Muscle layer of colon (tissue), 2 donors: ENCODE results near the gene PRR18.

Experiments
- H3K27ac ChIP-seq: one replicate; pipeline ENCODE4 v1.7.0; 2013; ENCODE audit warnings: low read depth, mild to moderate bottlenecking, low read length, moderate library complexity
- H3K27me3 ChIP-seq, 2 donors: one replicate each; pipeline ENCODE4 v1.7.0; 2013; ENCODE audit warnings: low read length in 2 of 2, mild to moderate bottlenecking in 2 of 2; ENCODE audit not compliant: insufficient read depth in 2 of 2, control insufficient read depth in 1 of 2
- H3K36me3 ChIP-seq: one replicate; pipeline ENCODE4 v1.7.0; 2013; ENCODE audit warnings: mild to moderate bottlenecking, low read length; ENCODE audit not compliant: insufficient read depth
- H3K4me1 ChIP-seq: one replicate; pipeline ENCODE4 v1.7.0; 2013; ENCODE audit warnings: mild to moderate bottlenecking, low read length; ENCODE audit not compliant: insufficient read depth
- H3K4me3 ChIP-seq, 2 donors: one replicate each; pipeline ENCODE4 v1.7.0; 2013; ENCODE audit warnings: low read length in 2 of 2, low read depth in 1 of 2, mild to moderate bottlenecking in 1 of 2, moderate library complexity in 1 of 2
- H3K9ac ChIP-seq: one replicate; pipeline ENCODE4 v1.7.0; 2013; ENCODE audit warnings: low read length
- H3K9me3 ChIP-seq: one replicate; pipeline ENCODE4 v1.7.0; 2013; ENCODE audit warnings: mild to moderate bottlenecking, low read length
- donor health status: abdominal sarcoma.
- donor health status: Adenocarcinoma of cecum.

The PRR18 gene

DNA sequence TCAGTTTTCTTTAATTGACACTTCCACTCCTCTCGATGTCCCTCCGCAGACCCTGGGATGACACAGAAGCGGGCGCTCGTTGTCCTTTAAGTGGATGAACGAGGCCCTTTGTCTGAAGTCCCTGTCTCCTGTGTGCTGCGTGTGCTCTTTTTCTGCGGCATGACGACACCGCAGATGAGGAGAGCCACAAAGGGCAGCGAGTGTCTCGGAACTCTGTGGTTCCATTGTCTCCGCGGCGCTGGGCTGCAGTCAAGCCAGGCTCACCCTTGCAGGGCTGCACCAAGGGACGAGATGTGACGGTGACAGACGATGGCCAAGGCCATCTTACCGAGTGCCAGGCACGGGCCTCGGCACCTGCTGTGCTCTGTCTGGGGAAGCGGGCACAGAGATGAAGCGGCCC is 10.6 kb downstream of the PRR18 start:
- no peak overlapping the region for H3K4me3 ChIP-seq
- H3K9me3 ChIP-seq: no peaks in the 10 kb centered on the region
- H3K27me3 ChIP-seq: peaks cover 4 to 5% of the 10 kb centered on the region in 2 donors
- no peak overlapping the region for H3K9ac ChIP-seq
- H3K27ac ChIP-seq: no peak overlapping the region
- no peaks in the 10 kb centered on the region for H3K36me3 ChIP-seq
- no peaks in the 10 kb centered on the region for H3K4me1 ChIP-seq

DNA sequence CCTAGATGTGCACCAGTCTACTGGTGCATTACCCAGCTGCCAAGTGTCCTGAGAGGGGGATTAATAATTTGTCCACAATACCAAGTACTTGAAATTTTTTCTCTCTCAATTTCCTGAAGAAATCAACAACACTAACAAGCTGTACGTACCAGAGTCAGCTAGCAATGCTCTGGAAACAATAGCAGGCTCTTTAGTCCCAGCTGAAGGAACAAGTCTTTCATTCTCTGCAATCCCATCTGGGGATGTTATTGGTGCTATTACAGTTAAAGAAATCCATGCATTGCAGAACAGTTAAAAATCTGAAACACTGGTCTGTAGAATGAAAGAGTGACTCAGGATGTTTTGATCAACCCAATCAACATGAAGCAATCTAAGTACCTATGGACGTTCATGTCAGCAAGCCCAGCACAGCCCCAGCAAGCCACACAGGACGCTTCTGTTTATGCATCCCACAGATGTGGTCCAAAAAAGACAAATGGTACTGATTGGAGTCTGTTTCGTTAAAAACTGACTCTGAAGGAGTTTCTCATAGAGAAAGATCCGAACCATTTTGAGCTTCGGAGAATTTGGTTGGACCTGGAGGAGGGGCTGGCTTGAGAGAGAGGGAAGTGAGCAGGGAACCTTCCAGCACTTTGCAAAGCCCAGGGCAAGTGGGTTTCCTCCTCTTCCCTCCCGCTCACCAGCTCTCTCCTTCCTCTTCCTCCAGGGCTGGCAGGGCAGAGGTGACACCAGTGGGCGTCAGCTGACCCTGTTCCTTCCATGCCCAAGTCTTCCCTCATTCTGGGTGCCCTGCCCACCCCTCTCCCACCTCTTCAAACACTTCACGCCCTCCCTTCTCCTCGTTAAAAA is 11.9 kb downstream of the PRR18 start:
- H3K36me3 ChIP-seq: no peaks in the 10 kb centered on the region
- no peak overlapping the region for H3K9ac ChIP-seq
- no peak overlapping the region for H3K27ac ChIP-seq
- H3K27me3 ChIP-seq: peaks cover 0 to 4% of the 10 kb centered on the region in 2 donors
- H3K4me3 ChIP-seq: no peak overlapping the region
- no peaks in the 10 kb centered on the region for H3K4me1 ChIP-seq
- no peaks in the 10 kb centered on the region for H3K9me3 ChIP-seq

DNA sequence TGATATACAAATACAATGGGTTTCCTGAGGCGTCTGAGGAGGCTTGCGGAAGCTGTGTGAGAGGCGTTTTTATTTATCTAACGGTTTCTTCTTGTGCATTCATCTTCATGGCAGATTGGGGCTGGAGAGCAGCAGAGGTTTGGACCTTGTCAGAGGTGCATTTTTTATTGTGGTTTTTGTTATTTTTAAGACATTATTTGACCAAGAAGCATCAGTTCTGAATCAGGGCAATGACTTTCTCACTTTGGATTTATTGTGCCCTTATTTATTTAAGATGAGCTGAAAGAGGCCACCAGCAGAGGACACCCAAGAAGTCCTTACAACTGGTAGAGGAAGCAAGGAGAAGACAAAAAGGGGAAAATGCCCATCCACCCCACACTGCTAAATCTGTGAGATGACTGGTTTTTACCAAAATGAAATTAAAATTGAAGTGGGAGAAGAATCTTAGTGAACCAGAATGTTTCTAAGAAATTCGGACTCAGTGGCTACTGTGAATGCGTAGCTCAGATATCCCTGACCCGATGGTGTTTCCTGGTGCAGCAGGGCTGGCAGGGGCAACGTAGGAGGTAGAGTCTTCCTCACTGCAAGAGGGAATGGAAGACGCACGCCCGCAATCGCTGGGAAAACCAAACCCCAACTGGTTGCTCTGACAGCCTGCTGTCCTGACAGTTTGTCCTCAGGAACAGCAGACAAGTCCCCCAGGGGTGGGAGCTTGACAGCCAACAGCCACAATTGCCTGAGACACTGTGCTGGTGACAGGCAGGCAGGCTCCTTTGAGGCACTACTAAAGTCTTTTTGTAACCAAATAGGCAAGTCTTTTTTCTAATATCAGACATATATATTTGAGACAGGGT is 14.2 kb downstream of the PRR18 start:
- Histone ChIP-seq H3K36me3 (no peaks in the 10 kb centered on the region), H3K27ac (no peak overlapping the region), H3K9me3 (no peaks in the 10 kb centered on the region), H3K9ac (no peak overlapping the region), H3K27me3 (peaks cover 0 to 4% of the 10 kb centered on the region in 2 donors), H3K4me1 (no peaks in the 10 kb centered on the region), H3K4me3 (no peak overlapping the region)

DNA sequence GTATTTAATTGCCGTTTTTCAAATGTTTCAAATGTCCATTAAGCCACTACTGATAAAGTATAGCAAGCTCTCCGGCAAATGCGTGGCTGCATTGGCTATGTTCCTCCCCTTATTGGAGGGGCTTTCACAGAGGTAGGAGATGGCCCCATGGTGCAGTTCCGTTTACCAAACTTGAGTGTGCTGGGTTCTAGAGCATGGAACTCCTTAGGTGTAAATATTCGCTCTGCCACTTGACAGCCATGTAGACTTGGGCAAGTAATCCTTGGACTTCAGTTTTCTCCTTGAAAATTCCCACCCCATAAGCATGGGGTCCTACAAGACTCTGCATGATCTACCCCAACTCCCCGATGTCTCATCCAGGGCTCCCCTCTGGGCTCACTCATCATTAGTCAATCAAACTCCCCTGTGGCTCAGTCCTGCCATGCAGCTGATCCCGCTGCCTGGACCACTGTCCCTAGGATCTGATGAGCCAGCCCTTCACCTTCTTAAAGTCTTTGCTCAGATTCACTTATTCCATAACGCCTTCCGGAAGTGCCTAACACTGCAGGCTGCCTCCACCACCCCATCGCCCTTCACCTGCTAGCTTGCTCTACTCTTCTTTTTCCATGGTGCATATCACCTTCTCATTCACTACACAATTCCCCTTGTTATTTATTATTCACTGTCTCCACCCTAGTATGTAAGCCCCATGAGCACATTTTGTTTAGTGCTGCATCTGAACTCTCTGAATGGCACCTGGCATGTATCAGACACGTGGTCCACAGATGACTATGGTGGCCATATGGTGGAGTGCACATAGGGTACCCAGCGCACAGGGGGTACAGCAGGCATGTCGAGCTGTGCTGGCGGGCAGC is 18.8 kb downstream of the PRR18 start:
- H3K9ac ChIP-seq: no peak overlapping the region
- H3K27me3 ChIP-seq: peaks cover 0 to 4% of the 10 kb centered on the region in 2 donors
- no peaks in the 10 kb centered on the region for H3K36me3 ChIP-seq
- no peak overlapping the region for H3K4me3 ChIP-seq
- H3K27ac ChIP-seq: no peak overlapping the region
- no peaks in the 10 kb centered on the region for H3K4me1 ChIP-seq
- H3K9me3 ChIP-seq: no peaks in the 10 kb centered on the region

DNA sequence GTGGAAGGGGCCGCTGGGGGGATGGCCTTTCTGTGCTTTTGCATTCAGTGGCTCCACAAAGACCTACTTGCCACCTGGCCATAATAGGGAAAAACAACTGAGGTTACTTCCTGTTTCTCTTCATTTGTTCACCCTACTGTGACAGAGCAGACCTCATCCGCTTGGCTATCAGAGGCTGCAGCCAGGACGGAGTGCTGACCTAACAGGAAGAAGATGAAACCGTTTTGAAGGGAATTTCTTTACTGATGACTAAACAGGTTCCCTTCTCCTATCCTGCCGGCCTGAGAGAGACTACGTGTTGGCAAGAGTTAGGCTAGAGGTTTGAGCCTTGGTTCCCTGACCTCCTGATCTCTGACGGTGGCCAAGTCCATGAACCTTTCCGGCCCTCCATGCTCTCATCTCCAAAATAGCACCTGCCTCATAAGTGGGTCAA is 21.3 kb downstream of the PRR18 start:
- Histone ChIP-seq H3K4me1 (no peaks in the 10 kb centered on the region), H3K27ac (no peak overlapping the region), H3K27me3 (no peaks in the 10 kb centered on the region), H3K9me3 (no peaks in the 10 kb centered on the region), H3K9ac (no peak overlapping the region), H3K36me3 (no peaks in the 10 kb centered on the region), H3K4me3 (no peak overlapping the region)

DNA sequence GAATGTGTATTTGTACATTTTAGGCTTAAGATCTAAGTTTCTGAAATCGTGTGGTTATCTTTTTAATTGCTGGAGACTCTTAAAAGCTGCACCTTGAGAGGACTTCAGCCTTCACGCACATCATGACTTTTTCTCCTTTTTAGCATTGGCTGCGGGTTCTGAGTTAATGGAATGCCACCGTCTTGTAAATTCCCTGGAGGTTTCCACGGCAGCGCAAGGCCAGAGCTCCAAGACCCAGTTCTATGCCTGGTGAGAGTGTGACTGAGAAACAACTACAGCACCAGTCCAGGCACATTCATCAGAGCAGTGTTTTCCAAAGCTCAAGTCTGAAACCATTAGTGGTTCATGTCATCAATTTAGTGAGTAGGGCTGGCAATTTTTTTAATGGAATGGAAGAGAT is 23.0 kb downstream of the PRR18 start:
- H3K36me3 ChIP-seq: no peaks in the 10 kb centered on the region
- H3K27ac ChIP-seq: no peak overlapping the region
- H3K4me3 ChIP-seq: no peak overlapping the region
- H3K27me3 ChIP-seq: no peaks in the 10 kb centered on the region
- H3K9ac ChIP-seq: no peak overlapping the region
- no peaks in the 10 kb centered on the region for H3K9me3 ChIP-seq
- H3K4me1 ChIP-seq: no peaks in the 10 kb centered on the region

DNA sequence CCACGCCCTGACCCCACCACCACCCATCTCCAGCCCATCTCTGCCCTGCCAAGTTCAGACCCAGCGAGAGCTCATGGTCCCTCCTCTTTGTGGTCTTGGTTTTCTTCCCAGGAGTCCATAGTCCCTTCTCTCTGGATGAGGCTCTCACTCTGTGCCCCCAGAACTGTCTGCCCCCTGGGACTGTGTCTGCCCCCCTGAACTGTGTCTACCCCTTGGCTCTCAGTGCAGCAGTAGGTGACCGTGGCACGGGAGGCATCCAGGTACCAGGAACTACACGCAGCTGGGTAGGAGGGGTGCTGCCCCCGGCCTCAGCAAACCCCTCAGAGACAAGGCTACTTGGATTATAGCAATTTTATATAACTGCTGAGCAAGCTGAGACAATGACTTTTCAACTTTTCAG is 23.6 kb downstream of the PRR18 start:
- H3K4me1 ChIP-seq: no peaks in the 10 kb centered on the region
- no peaks in the 10 kb centered on the region for H3K36me3 ChIP-seq
- H3K9ac ChIP-seq: no peak overlapping the region
- no peaks in the 10 kb centered on the region for H3K27me3 ChIP-seq
- no peaks in the 10 kb centered on the region for H3K9me3 ChIP-seq
- H3K4me3 ChIP-seq: no peak overlapping the region
- no peak overlapping the region for H3K27ac ChIP-seq

DNA sequence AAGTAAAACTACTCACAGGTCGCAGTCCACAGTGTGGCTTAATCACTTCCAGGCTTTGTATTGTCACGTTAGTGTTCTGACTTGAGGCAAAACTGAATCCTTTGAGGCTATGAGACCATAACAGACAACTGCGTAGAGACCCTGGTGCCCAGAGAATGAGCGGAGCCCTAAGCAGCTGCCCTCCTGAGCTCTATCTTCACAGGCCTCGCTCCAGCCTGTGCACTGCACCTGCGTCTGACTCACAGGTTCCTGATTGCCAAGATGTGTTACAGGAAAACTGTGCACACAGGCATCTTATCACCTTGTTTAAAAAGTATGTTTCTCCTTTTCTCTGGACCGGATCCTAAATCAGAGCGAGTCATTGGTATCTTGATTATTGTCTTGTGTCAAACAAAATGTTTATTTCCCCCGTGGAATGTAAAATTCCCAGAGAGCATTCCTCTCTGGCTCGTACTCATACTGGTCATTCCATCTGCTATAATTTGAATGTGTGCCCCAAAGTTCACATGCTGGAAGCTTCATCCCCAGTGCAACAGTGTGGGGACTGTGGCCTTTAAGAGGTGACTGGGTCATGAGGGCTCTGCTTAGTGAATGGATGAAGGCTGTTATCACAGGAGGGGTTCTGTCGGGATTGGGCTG is 25.7 kb downstream of the PRR18 start:
- no peak overlapping the region for H3K4me3 ChIP-seq
- no peak overlapping the region for H3K27ac ChIP-seq
- no peak overlapping the region for H3K9ac ChIP-seq
- H3K9me3 ChIP-seq: no peaks in the 10 kb centered on the region
- H3K27me3 ChIP-seq: no peaks in the 10 kb centered on the region
- H3K36me3 ChIP-seq: no peaks in the 10 kb centered on the region
- peaks cover 2% of the 10 kb centered on the region for H3K4me1 ChIP-seq

DNA sequence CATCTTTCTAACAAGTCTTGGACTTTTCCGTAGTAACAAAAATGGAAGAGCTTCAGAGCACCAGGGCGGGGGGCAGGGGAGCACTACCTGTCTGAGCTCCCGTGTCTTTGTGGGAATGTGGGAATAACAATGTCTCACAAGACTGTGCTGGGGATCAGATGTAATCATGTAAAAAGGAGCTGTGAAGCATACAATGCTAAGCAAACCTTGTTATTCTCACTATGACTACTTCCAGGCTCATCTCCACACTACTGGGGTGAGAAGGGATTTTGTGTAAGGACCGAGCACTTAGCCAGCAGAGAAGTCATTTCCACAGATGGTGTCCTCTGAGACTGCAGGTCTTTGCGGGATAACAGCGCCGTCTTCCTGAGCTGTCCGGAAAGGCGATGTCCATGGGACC is 27.1 kb downstream of the PRR18 start:
- H3K9me3 ChIP-seq: no peaks in the 10 kb centered on the region
- H3K27me3 ChIP-seq: no peaks in the 10 kb centered on the region
- no peaks in the 10 kb centered on the region for H3K36me3 ChIP-seq
- H3K4me1 ChIP-seq: peaks cover 13% of the 10 kb centered on the region
- H3K9ac ChIP-seq: no peak overlapping the region
- H3K4me3 ChIP-seq: no peak overlapping the region
- no peak overlapping the region for H3K27ac ChIP-seq

DNA sequence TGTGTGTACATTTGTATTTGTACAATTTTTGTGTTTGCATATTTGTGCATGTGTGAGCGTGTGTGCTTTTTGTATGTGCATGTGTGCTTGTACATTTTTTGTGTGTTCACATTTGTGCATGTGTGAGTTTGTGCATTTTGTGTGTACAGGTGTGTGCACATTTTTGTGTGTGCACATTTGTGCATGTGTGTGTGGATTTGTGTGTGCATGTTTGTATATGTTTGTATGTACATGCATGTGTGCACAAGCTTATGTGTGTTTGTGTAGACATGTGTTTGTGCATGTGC is 28.9 kb downstream of the PRR18 start:
- Histone ChIP-seq H3K27me3 (peaks cover 0 to 5% of the 10 kb centered on the region in 2 donors), H3K27ac (no peak overlapping the region), H3K4me1 (peaks cover 16% of the 10 kb centered on the region)

More for the DNA sequence above, 28.9 kb downstream of the PRR18 start:
- Histone ChIP-seq H3K4me3 (no peak overlapping the region), H3K9me3 (no peaks in the 10 kb centered on the region), H3K36me3 (no peaks in the 10 kb centered on the region), H3K9ac (no peak overlapping the region)
